ENCODE measurements around the gene CPNE4. TPM values are rescaled to one million over a fixed set of nuclear protein-coding genes. Genes with fewer than 3 reads are reported as not detected.

CPNE4 gene
- total RNA-seq, 4 donors from 2014 or later: 0.10 to 0.25 (median 0.16) TPM; not detected in 1

GRCh38 chr3:132042681-132043080, 7.9 kb upstream of the CPNE4 start:
- intact Hi-C loops (cut with DNase I; ENCODE audit: low total_unique reads): no loop called here
- no peak for TF ChIP-seq POLR2A (IDR thresholded peaks at IDR 0.05)
- TF ChIP-seq CTCF (IDR thresholded peaks at IDR 0.05): no peak
- DNase-seq (ENCODE audit: low spot score in 2 of 2): no peak
- H3K4me3 ChIP-seq (ENCODE audit: low read depth, poor library complexity, severe bottlenecking): no peak overlapping the region

- H3K4me3 ChIP-seq (ENCODE audit: low read depth, poor library complexity, severe bottlenecking): no peak overlapping the region
- intact Hi-C loops (cut with DNase I; ENCODE audit: low total_unique reads): loop anchor here (10.0 kb wide), 1 partner anchor 244 kb away; no protein-coding TSS in a partner anchor
- no peak for TF ChIP-seq CTCF (IDR thresholded peaks at IDR 0.05)
- TF ChIP-seq POLR2A (IDR thresholded peaks at IDR 0.05): no peak
- no peak for DNase-seq (ENCODE audit: low spot score in 2 of 2)
- 0 to 2% methylated on average over 1 of the region's 1 CpG for WGBS, 2 donors
Observed at GRCh38 chr3:132038198-132038825, 3.5 kb upstream of the CPNE4 start.

GRCh38 chr3:132037581-132037980, 2.8 kb upstream of the CPNE4 start:
- intact Hi-C loops (cut with DNase I; ENCODE audit: low total_unique reads): loop anchor here (10.0 kb wide), 1 partner anchor 243 kb away; no protein-coding TSS in a partner anchor
- DNase-seq (ENCODE audit: low spot score in 2 of 2): no peak
- TF ChIP-seq CTCF (IDR thresholded peaks at IDR 0.05): no peak
- TF ChIP-seq POLR2A (IDR thresholded peaks at IDR 0.05): no peak
- no peak overlapping the region for H3K4me3 ChIP-seq (ENCODE audit: low read depth, poor library complexity, severe bottlenecking)
- 57 to 81% methylated on average over 3 of the region's 3 CpGs for WGBS, 2 donors

- 45 to 49% methylated on average over 3 of the region's 3 CpGs for WGBS, 2 donors
- intact Hi-C loops (cut with DNase I; ENCODE audit: low total_unique reads): loop anchor here (10.0 kb wide), 1 partner anchor 242 kb away; no protein-coding TSS in a partner anchor
- TF ChIP-seq POLR2A (IDR thresholded peaks at IDR 0.05): no peak
- TF ChIP-seq CTCF (IDR thresholded peaks at IDR 0.05): no peak
- no peak for DNase-seq (ENCODE audit: low spot score in 2 of 2)
- no peak overlapping the region for H3K4me3 ChIP-seq (ENCODE audit: low read depth, poor library complexity, severe bottlenecking)
Observed at GRCh38 chr3:132037056-132037455, 2.2 kb upstream of the CPNE4 start.

GRCh38 chr3:132034097-132034485, 723 bp downstream of the CPNE4 start:
- H3K4me3 ChIP-seq (ENCODE audit: low read depth, poor library complexity, severe bottlenecking): no peak overlapping the region
- WGBS, 2 donors: 1 to 3% methylated on average over 14 of the region's 14 CpGs
- no peak for DNase-seq (ENCODE audit: low spot score in 2 of 2)
- TF ChIP-seq POLR2A (IDR thresholded peaks at IDR 0.05) (no peak), CTCF (IDR thresholded peaks at IDR 0.05) (no peak)
- intact Hi-C loops (cut with DNase I; ENCODE audit: low total_unique reads): loop anchor here (5.0 to 10.0 kb wide), 2 partner anchors 239 to 368 kb away; no protein-coding TSS in a partner anchor

- no peak for DNase-seq (ENCODE audit: low spot score in 2 of 2)
- WGBS, 2 donors: 15 to 21% methylated on average over 14 to 15 of the region's 15 CpGs
- no peak overlapping the region for H3K4me3 ChIP-seq (ENCODE audit: low read depth, poor library complexity, severe bottlenecking)
- intact Hi-C loops (cut with DNase I; ENCODE audit: low total_unique reads): loop anchor here (5.0 to 10.0 kb wide), 2 partner anchors 239 to 369 kb away; no protein-coding TSS in a partner anchor
- no peak for TF ChIP-seq POLR2A (IDR thresholded peaks at IDR 0.05)
- TF ChIP-seq CTCF (IDR thresholded peaks at IDR 0.05): no peak
Observed at GRCh38 chr3:132033471-132033870, 1.3 kb downstream of the CPNE4 start.
